Left lung (tissue), 10 donors: Measurements from ENCODE around the gene FRYL. TPM values are rescaled to one million over a fixed set of nuclear protein-coding genes. Genes with fewer than 3 reads are reported as not detected.

Experiments used
- ATAC-seq: fragments of 200-7000 bp; cut with Tn5 transposase; one replicate; pipeline ENCODE4 v1.9.1; 2020; ENCODE audit warnings: moderate library complexity
- DNase-seq, 4 donors: peaks; one replicate each; pipeline ENCODE4 v3.0.0-alpha.2; 2013 to 2020
- H3K27ac ChIP-seq, 2 donors: fragments of 200-600 bp; sonication (generic) in 1 of 2; one replicate each; pipeline versions ENCODE4 v1.5.0 to v1.8.0; 2020 to 2021
- H3K27me3 ChIP-seq, 2 donors: fragments of 200-600 bp; sonication (generic) in 1 of 2; one replicate each; pipeline versions ENCODE4 v1.5.0 to v1.8.0; 2020 to 2021
- H3K36me3 ChIP-seq, 2 donors: fragments of 200-600 bp; sonication (generic) in 1 of 2; one replicate each; pipeline versions ENCODE4 v1.5.0 to v1.8.0; 2020 to 2021
- H3K4me1 ChIP-seq, 2 donors: fragments of 200-600 bp; one replicate each; pipeline ENCODE4 v1.8.0; 2021
- H3K4me3 ChIP-seq, 2 donors: fragments of 200-600 bp; sonication (generic) in 1 of 2; one replicate each; pipeline versions ENCODE4 v1.5.0 to v1.8.0; 2020 to 2021; ENCODE audit warnings: mild to moderate bottlenecking in 1 of 2
- H3K9me3 ChIP-seq, 2 donors: fragments of 200-600 bp; sonication (generic) in 1 of 2; one replicate each; pipeline versions ENCODE4 v1.5.0 to v1.8.0; 2020 to 2021
- intact Hi-C, 2 donors: fragments of 100-400 bp; cut with DNase I; formaldehyde crosslinking; loops; one replicate each; pipeline versions ENCODE4 v1.11.2 to v1.14.2; 2022
- polyA plus RNA-seq, 6 donors: library from polyadenylated mRNA; unstranded; fragments of 120-200 nt; gene quantifications; one replicate each; pipeline ENCODE4 v1.2.1, GENCODE V29; 2013; ENCODE audit not compliant: insufficient read length in 6 of 6
- total RNA-seq, 2 donors: library from RNA; stranded (reverse); fragmentation: NEBNext Ultra II Directional; extraction: Animal tissue kit (Norgen Biotek cat#: 25700); gene quantifications; one replicate each; pipeline ENCODE4 v1.2.1, GENCODE V29; 2021
- TF ChIP-seq, protein P1 (sequence below), 2 donors: fragments of 200-600 bp; sonication (generic) in 1 of 2; IDR thresholded peaks; one replicate each; pipeline versions ENCODE4 v1.5.0 to v1.8.0; 2021; ENCODE audit warnings: antibody characterized with exemption in 2 of 2
- donor health status: DM: no; HTN: yes; CAD: no.
- donor health status: DM: no; HTN: no; CAD: no.

FRYL gene
- total and polyA plus RNA-seq, 8 donors, result 41.9 to 72.7 (median 50.3) TPM

DNA sequence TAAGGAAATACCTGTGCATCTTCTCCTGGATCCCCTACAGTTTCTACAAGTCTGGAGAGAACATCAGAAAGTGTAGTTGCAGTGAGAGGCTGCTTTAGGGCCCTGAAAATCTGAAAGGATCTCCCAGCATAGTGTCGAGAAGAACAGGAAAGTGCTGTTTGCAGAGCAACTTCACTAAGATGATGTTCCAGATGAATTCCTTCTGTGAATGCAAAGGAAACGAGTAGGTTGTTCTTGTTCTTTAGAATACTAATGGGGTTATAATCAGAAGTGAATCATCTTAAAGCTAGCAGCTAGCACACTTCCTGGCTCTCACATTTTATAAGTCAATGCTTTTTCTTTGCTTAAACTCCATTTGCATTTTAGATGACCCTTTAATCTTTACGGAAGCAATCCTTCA, 236.3 kb downstream of the FRYL start:
- Histone ChIP-seq H3K27me3 (no peaks in the 10 kb centered on the region), H3K4me1 (peaks cover 0 to 4% of the 10 kb centered on the region in 2 donors), H3K27ac (no peak overlapping the region), H3K4me3 (no peak overlapping the region), H3K9me3 (no peaks in the 10 kb centered on the region), H3K36me3 (peaks cover 0 to 90% of the 10 kb centered on the region in 2 donors)
- DNase-seq (no peak), ATAC-seq (no peak)
- TF ChIP-seq, protein P1, sequence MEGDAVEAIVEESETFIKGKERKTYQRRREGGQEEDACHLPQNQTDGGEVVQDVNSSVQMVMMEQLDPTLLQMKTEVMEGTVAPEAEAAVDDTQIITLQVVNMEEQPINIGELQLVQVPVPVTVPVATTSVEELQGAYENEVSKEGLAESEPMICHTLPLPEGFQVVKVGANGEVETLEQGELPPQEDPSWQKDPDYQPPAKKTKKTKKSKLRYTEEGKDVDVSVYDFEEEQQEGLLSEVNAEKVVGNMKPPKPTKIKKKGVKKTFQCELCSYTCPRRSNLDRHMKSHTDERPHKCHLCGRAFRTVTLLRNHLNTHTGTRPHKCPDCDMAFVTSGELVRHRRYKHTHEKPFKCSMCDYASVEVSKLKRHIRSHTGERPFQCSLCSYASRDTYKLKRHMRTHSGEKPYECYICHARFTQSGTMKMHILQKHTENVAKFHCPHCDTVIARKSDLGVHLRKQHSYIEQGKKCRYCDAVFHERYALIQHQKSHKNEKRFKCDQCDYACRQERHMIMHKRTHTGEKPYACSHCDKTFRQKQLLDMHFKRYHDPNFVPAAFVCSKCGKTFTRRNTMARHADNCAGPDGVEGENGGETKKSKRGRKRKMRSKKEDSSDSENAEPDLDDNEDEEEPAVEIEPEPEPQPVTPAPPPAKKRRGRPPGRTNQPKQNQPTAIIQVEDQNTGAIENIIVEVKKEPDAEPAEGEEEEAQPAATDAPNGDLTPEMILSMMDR (IDR thresholded peaks at IDR 0.05), result no peak
- intact Hi-C loops, result no loop called here

DNA sequence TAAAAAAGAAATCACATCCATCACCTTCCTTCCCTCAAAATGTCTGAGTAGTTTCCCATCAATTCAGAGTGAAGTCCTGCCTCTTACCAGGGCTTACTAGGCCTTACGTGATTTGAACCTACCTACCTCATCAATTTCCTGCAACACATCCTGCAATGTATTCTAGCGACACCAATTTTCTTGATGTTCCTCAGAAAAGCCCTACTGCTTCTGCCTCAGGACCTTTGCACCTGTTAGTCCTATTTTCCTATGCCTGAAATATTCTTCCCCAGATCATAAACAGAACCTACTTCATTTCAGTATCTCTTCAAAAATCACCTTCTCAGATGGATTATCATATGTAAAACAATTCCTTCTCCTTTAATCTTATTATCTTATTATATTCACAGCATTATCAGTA, 237.2 kb downstream of the FRYL start:
- DNase-seq (no peak), ATAC-seq (no peak)
- Histone ChIP-seq H3K36me3 (peaks cover 0 to 81% of the 10 kb centered on the region in 2 donors), H3K4me3 (no peak overlapping the region), H3K9me3 (no peaks in the 10 kb centered on the region), H3K27me3 (no peaks in the 10 kb centered on the region), H3K4me1 (peaks cover 0 to 4% of the 10 kb centered on the region in 2 donors), H3K27ac (no peak overlapping the region)
- TF ChIP-seq, protein P1 (IDR thresholded peaks at IDR 0.05), result no peak
- intact Hi-C loops, result no loop called here

DNA sequence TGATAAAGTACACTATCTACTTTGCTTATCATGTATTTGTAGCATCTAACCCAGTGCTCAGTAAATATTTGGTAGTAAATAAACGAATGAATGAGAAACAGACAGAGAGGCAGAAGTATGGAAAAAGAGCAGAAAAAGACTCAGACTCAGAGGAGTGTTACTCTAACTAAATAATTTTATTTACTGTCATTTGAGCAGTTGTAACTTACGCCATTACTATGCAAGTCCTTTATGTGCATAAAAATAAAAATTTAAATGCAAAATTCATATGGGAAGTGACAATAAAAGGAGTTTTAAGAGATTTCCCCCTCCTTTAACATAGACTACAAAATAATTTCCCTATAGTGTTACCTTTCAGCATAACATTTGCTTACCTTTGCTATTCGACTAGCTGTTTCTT, 240.5 kb downstream of the FRYL start:
- ATAC-seq (no peak), DNase-seq (no peak)
- Histone ChIP-seq H3K9me3 (no peaks in the 10 kb centered on the region), H3K4me3 (no peak overlapping the region), H3K4me1 (peaks cover 0 to 9% of the 10 kb centered on the region in 2 donors), H3K27me3 (no peaks in the 10 kb centered on the region), H3K36me3 (peaks cover 0 to 70% of the 10 kb centered on the region in 2 donors), H3K27ac (no peak overlapping the region)
- TF ChIP-seq, protein P1 (IDR thresholded peaks at IDR 0.05), result no peak
- intact Hi-C loops, result no loop called here

DNA sequence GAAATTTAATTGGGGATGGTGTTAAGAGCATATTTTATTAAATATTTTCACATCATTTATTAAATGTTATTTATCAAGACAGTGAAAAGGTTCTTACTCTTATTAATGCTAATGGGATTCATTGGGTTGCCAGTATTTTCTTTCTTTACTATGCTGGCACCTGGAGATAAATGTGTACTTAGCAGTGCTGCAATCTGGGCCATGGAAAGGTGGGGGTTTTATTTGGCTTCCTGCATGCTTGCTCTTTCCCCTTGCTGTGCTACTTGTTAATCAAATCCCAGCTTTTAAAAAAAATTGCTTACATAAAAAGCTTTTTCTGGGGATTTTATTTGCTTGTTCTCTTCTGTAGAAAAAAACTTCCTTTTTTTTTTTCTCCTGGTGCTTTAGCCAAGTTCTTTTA, 241.7 kb downstream of the FRYL start:
- no peak overlapping the region for H3K4me3 ChIP-seq
- TF ChIP-seq, protein P1 (IDR thresholded peaks at IDR 0.05), result no peak
- ATAC-seq (peak; percentile 27), DNase-seq (peak in 1 of 4 donors; percentile 1)
- no peak overlapping the region for H3K27ac ChIP-seq
- peaks cover 0 to 9% of the 10 kb centered on the region in 2 donors for H3K4me1 ChIP-seq
- intact Hi-C loops, result no loop called here
- H3K9me3 ChIP-seq, result no peaks in the 10 kb centered on the region
- no peaks in the 10 kb centered on the region for H3K27me3 ChIP-seq
- peaks cover 0 to 70% of the 10 kb centered on the region in 2 donors for H3K36me3 ChIP-seq

DNA sequence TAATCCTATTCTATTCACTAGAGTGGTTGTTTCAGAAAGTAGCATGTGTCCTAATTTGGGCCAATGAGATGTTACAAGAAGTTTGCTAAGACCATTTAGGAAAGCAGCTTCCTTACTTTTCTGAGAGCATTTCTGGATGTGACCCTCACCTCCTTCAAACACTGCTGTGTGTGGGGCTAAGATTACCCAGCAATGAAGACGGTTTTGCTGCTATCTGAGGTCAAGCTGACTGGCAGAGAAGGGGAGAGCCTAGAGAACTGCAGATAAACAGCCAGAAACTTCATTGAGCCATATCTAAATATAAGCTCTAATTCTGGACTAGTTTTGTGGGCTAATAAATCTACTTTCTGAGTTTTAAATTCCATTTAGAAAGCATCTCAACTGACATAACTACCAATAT, 253.7 kb downstream of the FRYL start:
- TF ChIP-seq, protein P1 (IDR thresholded peaks at IDR 0.05), result no peak
- intact Hi-C loops, result no loop called here
- no peak overlapping the region for H3K27ac ChIP-seq
- H3K4me1 ChIP-seq, result no peaks in the 10 kb centered on the region
- H3K4me3 ChIP-seq, result no peak overlapping the region
- H3K36me3 ChIP-seq, result peaks cover 0 to 96% of the 10 kb centered on the region in 2 donors
- ATAC-seq, result no peak
- no peak for DNase-seq
- no peaks in the 10 kb centered on the region for H3K9me3 ChIP-seq
- H3K27me3 ChIP-seq, result no peaks in the 10 kb centered on the region
